GM10266 (cell line): ENCODE results near the gene PUDP.
"Not testable (repeated sequence)": the region's sequence is repeated elsewhere in the genome, so short reads cannot be mapped to it uniquely, and the experiment has no call there.

Source experiments
- DNase-seq: peaks from one replicate; pipeline ENCODE4 v3.0.0; 2012; ENCODE audit errors: extremely low spot score
- TF ChIP-seq, protein P1 (sequence below): IDR thresholded peaks from 2 replicates; pipeline ENCODE4 v1.5.1; 2012; ENCODE audit warnings: mild to moderate bottlenecking, low read depth; ENCODE audit not compliant: control insufficient read depth, insufficient read depth; ENCODE audit errors: missing control alignments

PUDP gene

DNA sequence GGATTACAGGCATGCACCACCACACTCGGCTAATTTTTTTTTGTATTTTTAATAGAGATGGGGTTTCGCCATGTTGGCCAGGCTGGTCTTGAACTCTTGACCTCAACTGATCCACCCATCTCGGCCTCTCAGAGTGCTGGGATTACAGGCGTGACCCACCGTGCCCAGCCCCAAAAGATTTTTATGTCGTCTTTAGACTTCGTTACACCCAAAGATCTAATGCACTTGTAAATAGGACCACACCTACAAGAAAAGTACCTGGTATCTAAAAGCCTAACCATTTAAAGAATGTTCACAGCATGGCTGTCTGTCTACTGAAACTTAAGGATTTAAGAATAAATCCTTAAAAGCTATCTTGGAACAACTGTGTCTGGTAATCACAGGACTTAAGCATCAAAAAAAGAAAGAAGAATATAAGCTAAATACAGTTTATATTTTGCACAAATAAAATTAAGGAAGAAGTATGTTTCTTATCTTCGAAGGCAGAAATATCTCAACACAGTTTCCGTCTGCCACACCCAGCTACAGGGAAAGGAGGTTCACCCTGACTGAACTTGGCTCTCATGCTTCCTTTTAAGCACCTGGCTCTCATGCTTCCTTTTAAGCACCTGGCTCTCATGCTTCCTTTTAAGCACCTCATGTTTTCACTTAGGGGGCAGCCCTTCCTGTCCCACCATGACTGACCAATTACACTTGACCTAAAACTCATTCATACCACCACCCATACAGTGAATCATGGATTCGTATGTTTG, 92.4 kb downstream of the PUDP start:
- TF ChIP-seq, protein P1, sequence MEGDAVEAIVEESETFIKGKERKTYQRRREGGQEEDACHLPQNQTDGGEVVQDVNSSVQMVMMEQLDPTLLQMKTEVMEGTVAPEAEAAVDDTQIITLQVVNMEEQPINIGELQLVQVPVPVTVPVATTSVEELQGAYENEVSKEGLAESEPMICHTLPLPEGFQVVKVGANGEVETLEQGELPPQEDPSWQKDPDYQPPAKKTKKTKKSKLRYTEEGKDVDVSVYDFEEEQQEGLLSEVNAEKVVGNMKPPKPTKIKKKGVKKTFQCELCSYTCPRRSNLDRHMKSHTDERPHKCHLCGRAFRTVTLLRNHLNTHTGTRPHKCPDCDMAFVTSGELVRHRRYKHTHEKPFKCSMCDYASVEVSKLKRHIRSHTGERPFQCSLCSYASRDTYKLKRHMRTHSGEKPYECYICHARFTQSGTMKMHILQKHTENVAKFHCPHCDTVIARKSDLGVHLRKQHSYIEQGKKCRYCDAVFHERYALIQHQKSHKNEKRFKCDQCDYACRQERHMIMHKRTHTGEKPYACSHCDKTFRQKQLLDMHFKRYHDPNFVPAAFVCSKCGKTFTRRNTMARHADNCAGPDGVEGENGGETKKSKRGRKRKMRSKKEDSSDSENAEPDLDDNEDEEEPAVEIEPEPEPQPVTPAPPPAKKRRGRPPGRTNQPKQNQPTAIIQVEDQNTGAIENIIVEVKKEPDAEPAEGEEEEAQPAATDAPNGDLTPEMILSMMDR: no peak
- DNase-seq: no peak

GRCh38 chrX:7054219-7055216, 93.4 kb downstream of the PUDP start:
- DNase-seq: no peak
- TF ChIP-seq, protein P1: no peak

GRCh38 chrX:7052541-7052940, 95.4 kb downstream of the PUDP start:
- no peak for DNase-seq
- TF ChIP-seq, protein P1: no peak

- TF ChIP-seq, protein P1: no peak
- no peak for DNase-seq
Observed at GRCh38 chrX:7050271-7050670, 97.7 kb downstream of the PUDP start.

- DNase-seq: no peak
- TF ChIP-seq, protein P1: no peak
Observed at GRCh38 chrX:7047951-7048350, 100.0 kb downstream of the PUDP start.

GRCh38 chrX:7045238-7045955, 102.6 kb downstream of the PUDP start:
- no peak for DNase-seq
- TF ChIP-seq, protein P1: no peak

DNA sequence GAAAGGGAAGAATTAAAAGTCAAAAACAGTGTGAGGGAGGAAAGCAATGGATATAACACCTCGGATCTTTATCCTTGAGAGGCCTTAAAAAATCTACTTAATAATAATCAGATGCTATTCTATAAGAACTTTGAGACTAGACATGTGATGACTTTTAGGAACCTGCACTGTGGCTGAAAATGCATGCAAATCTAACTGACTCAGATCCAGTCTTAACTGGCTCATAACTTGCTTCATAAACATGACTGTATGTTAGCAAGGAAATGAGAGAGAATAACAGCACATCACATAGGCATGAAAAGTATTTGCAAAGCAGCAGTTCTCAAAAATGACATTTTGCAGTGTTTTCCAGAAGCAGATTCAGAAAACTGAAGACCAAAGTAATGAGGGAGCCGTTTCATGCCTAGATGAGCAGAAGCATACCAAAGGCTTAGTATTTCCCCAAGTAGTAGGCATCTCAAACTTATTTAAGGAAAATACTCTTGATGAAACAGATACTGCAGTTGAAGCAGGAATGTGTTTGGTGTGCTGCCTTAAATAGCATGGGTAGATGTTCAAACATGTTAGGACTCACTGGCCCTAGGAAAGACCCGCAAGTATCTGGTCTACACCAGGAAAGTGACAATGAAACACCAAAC, 104.0 kb downstream of the PUDP start:
- not testable (repeated sequence) for DNase-seq
